ENCODE data around the gene ZSWIM6.

ZSWIM6 gene

GRCh38 chr5:61334868-61335615 is 3.0 kb downstream of the ZSWIM6 start:
- peaks cover 44% of the 10 kb centered on the region for H3K4me1 Mint-ChIP-seq
- H3K27ac Mint-ChIP-seq: peak overlapping the region; percentile 63
- H3K9me3 Mint-ChIP-seq: no peaks in the 10 kb centered on the region
- H3K36me3 Mint-ChIP-seq: peaks cover 5% of the 10 kb centered on the region
- H3K27me3 Mint-ChIP-seq: no peaks in the 10 kb centered on the region
- H3K4me3 Mint-ChIP-seq: peak overlapping the region; percentile 84

- H3K4me3 Mint-ChIP-seq: no peak overlapping the region
- peaks cover 5% of the 10 kb centered on the region for H3K36me3 Mint-ChIP-seq
- no peaks in the 10 kb centered on the region for H3K9me3 Mint-ChIP-seq
- peaks cover 68% of the 10 kb centered on the region for H3K4me1 Mint-ChIP-seq
- no peak overlapping the region for H3K27ac Mint-ChIP-seq
- no peaks in the 10 kb centered on the region for H3K27me3 Mint-ChIP-seq
These were observed 7.7 kb downstream of the ZSWIM6 start for GRCh38 chr5:61339764-61340163.

- Mint-ChIP-seq H3K27me3 (no peaks in the 10 kb centered on the region), H3K36me3 (peaks cover 5% of the 10 kb centered on the region), H3K27ac (no peak overlapping the region), H3K9me3 (no peaks in the 10 kb centered on the region), H3K4me1 (peaks cover 66% of the 10 kb centered on the region), H3K4me3 (no peak overlapping the region)
These were observed 8.8 kb downstream of the ZSWIM6 start for GRCh38 chr5:61340775-61341361.

GRCh38 chr5:61342071-61342501 is 10.0 kb downstream of the ZSWIM6 start:
- Mint-ChIP-seq H3K27ac (no peak overlapping the region), H3K9me3 (no peaks in the 10 kb centered on the region), H3K4me1 (peaks cover 73% of the 10 kb centered on the region), H3K36me3 (peaks cover 5% of the 10 kb centered on the region), H3K27me3 (no peaks in the 10 kb centered on the region), H3K4me3 (no peak overlapping the region)

GRCh38 chr5:61344187-61344944 is 12.3 kb downstream of the ZSWIM6 start:
- no peak overlapping the region for H3K27ac Mint-ChIP-seq
- no peaks in the 10 kb centered on the region for H3K9me3 Mint-ChIP-seq
- no peaks in the 10 kb centered on the region for H3K27me3 Mint-ChIP-seq
- H3K4me3 Mint-ChIP-seq: no peak overlapping the region
- H3K36me3 Mint-ChIP-seq: peaks cover 4% of the 10 kb centered on the region
- peaks cover 76% of the 10 kb centered on the region for H3K4me1 Mint-ChIP-seq

GRCh38 chr5:61346511-61346910 is 14.5 kb downstream of the ZSWIM6 start:
- Mint-ChIP-seq H3K9me3 (no peaks in the 10 kb centered on the region), H3K27ac (no peak overlapping the region), H3K4me1 (peaks cover 76% of the 10 kb centered on the region), H3K36me3 (peaks cover 4% of the 10 kb centered on the region), H3K4me3 (no peak overlapping the region), H3K27me3 (no peaks in the 10 kb centered on the region)

- H3K4me1 Mint-ChIP-seq: peaks cover 78% of the 10 kb centered on the region
- no peaks in the 10 kb centered on the region for H3K9me3 Mint-ChIP-seq
- no peaks in the 10 kb centered on the region for H3K27me3 Mint-ChIP-seq
- no peak overlapping the region for H3K27ac Mint-ChIP-seq
- H3K4me3 Mint-ChIP-seq: no peak overlapping the region
- peaks cover 4% of the 10 kb centered on the region for H3K36me3 Mint-ChIP-seq
These were observed 15.0 kb downstream of the ZSWIM6 start for GRCh38 chr5:61347080-61347479.

GRCh38 chr5:61348447-61348846 is 16.4 kb downstream of the ZSWIM6 start:
- Mint-ChIP-seq H3K36me3 (peaks cover 6% of the 10 kb centered on the region), H3K9me3 (no peaks in the 10 kb centered on the region), H3K27ac (no peak overlapping the region), H3K4me3 (no peak overlapping the region), H3K27me3 (no peaks in the 10 kb centered on the region), H3K4me1 (peaks cover 77% of the 10 kb centered on the region)

GRCh38 chr5:61349935-61350334 is 17.9 kb downstream of the ZSWIM6 start:
- Mint-ChIP-seq H3K27ac (no peak overlapping the region), H3K4me3 (no peak overlapping the region), H3K9me3 (no peaks in the 10 kb centered on the region), H3K4me1 (peaks cover 67% of the 10 kb centered on the region), H3K27me3 (no peaks in the 10 kb centered on the region), H3K36me3 (peaks cover 8% of the 10 kb centered on the region)

GRCh38 chr5:61350535-61350934 is 18.5 kb downstream of the ZSWIM6 start:
- no peak overlapping the region for H3K27ac Mint-ChIP-seq
- H3K4me3 Mint-ChIP-seq: no peak overlapping the region
- peaks cover 8% of the 10 kb centered on the region for H3K36me3 Mint-ChIP-seq
- no peaks in the 10 kb centered on the region for H3K27me3 Mint-ChIP-seq
- H3K9me3 Mint-ChIP-seq: no peaks in the 10 kb centered on the region
- H3K4me1 Mint-ChIP-seq: peaks cover 61% of the 10 kb centered on the region

- peaks cover 53% of the 10 kb centered on the region for H3K4me1 Mint-ChIP-seq
- no peaks in the 10 kb centered on the region for H3K9me3 Mint-ChIP-seq
- H3K27ac Mint-ChIP-seq: no peak overlapping the region
- H3K27me3 Mint-ChIP-seq: no peaks in the 10 kb centered on the region
- no peak overlapping the region for H3K4me3 Mint-ChIP-seq
- peaks cover 4% of the 10 kb centered on the region for H3K36me3 Mint-ChIP-seq
These were observed 19.7 kb downstream of the ZSWIM6 start for GRCh38 chr5:61351733-61352132.

- Mint-ChIP-seq H3K27ac (no peak overlapping the region), H3K27me3 (no peaks in the 10 kb centered on the region), H3K9me3 (peaks cover 4% of the 10 kb centered on the region), H3K4me1 (peaks cover 49% of the 10 kb centered on the region), H3K4me3 (no peak overlapping the region), H3K36me3 (peaks cover 4% of the 10 kb centered on the region)
These were observed 20.1 kb downstream of the ZSWIM6 start for GRCh38 chr5:61352180-61352579.

GRCh38 chr5:61352612-61353156 is 20.6 kb downstream of the ZSWIM6 start:
- Mint-ChIP-seq H3K4me3 (no peak overlapping the region), H3K9me3 (peaks cover 4% of the 10 kb centered on the region), H3K27me3 (no peaks in the 10 kb centered on the region), H3K27ac (no peak overlapping the region), H3K4me1 (peaks cover 45% of the 10 kb centered on the region), H3K36me3 (peaks cover 4% of the 10 kb centered on the region)

GRCh38 chr5:61353293-61353692 is 21.2 kb downstream of the ZSWIM6 start:
- Mint-ChIP-seq H3K4me3 (no peak overlapping the region), H3K27ac (no peak overlapping the region), H3K4me1 (peaks cover 47% of the 10 kb centered on the region), H3K27me3 (no peaks in the 10 kb centered on the region), H3K9me3 (peaks cover 8% of the 10 kb centered on the region), H3K36me3 (peaks cover 7% of the 10 kb centered on the region)

- Mint-ChIP-seq H3K4me3 (no peak overlapping the region), H3K36me3 (peaks cover 9% of the 10 kb centered on the region), H3K27ac (no peak overlapping the region), H3K4me1 (peaks cover 43% of the 10 kb centered on the region), H3K27me3 (no peaks in the 10 kb centered on the region), H3K9me3 (peaks cover 8% of the 10 kb centered on the region)
These were observed 22.1 kb downstream of the ZSWIM6 start for GRCh38 chr5:61354199-61354598.

- H3K27me3 Mint-ChIP-seq: no peaks in the 10 kb centered on the region
- H3K4me1 Mint-ChIP-seq: peaks cover 33% of the 10 kb centered on the region
- H3K4me3 Mint-ChIP-seq: no peak overlapping the region
- H3K27ac Mint-ChIP-seq: no peak overlapping the region
- H3K36me3 Mint-ChIP-seq: peaks cover 11% of the 10 kb centered on the region
- H3K9me3 Mint-ChIP-seq: peaks cover 8% of the 10 kb centered on the region
These were observed 25.7 kb downstream of the ZSWIM6 start for GRCh38 chr5:61357745-61358144.

Measured in activated naive CD4-positive, alpha-beta T cell treated with anti-CD3 and anti-CD28 coated beads, Interleukin-2, amount 50 U/mL, for 24 hours (primary cell).